PFSK-1 (cell line): Measurements from ENCODE around the gene RNF223.

ENCODE experiments used
- FOXP2 ChIP-seq: optimal IDR thresholded peaks from 2 replicates; pipeline ENCODE3; 2011; ENCODE audit warnings: borderline replicate concordance, control low read depth, inconsistent platforms; ENCODE audit not compliant: insufficient read depth; ENCODE audit errors: extremely low read length, extremely low read depth
- POLR2AphosphoS5 ChIP-seq: IDR thresholded peaks from 2 replicates; pipeline ENCODE4 v1.6.1; 2012; ENCODE audit warnings: low read depth, mild to moderate bottlenecking, control low read depth, low read length, moderate library complexity
- REST ChIP-seq, 2 experiments: IDR thresholded peaks; 2 replicates each; pipeline versions ENCODE4 v1.6.1 to v1.8.0; 2011 to 2012; ENCODE audit warnings: low read depth in 2 of 2, low read length in 2 of 2, control low read depth in 1 of 2, inconsistent platforms in 1 of 2, mild to moderate bottlenecking in 1 of 2, moderate library complexity in 1 of 2; ENCODE audit not compliant: insufficient read depth in 1 of 2
- SIN3A ChIP-seq: IDR thresholded peaks from 2 replicates; pipeline ENCODE4 v1.6.1; 2012; ENCODE audit warnings: mild to moderate bottlenecking, low read length, moderate library complexity, borderline replicate concordance; ENCODE audit not compliant: insufficient read depth
- TAF1 ChIP-seq: IDR thresholded peaks from 2 replicates; pipeline ENCODE4 v1.6.1; 2012; ENCODE audit warnings: low read length, control low read depth, borderline replicate concordance; ENCODE audit not compliant: insufficient read depth

Gene RNF223

GRCh38 chr1:1092894-1093609 is 18.9 kb upstream of the RNF223 start:
- no peak for TF ChIP-seq FOXP2
- TF ChIP-seq TAF1: no peak
- TF ChIP-seq SIN3A: no peak

GRCh38 chr1:1092149-1092855 is 18.2 kb upstream of the RNF223 start:
- TF ChIP-seq POLR2AphosphoS5: no peak
- no peak for TF ChIP-seq FOXP2
- TF ChIP-seq REST (IDR thresholded peaks at IDR 0.05; ENCODE audit: insufficient read depth in 1 of 2, low read depth in 2 of 2, low read length in 2 of 2): no peak
- TF ChIP-seq TAF1: no peak

GRCh38 chr1:1091344-1092148 is 17.4 kb upstream of the RNF223 start:
- TF ChIP-seq SIN3A (no peak), FOXP2 (no peak), REST (IDR thresholded peaks at IDR 0.05; ENCODE audit: insufficient read depth in 1 of 2, low read depth in 2 of 2, low read length in 2 of 2) (no peak), POLR2AphosphoS5 (no peak), TAF1 (no peak)

GRCh38 chr1:1090424-1091343 is 16.6 kb upstream of the RNF223 start:
- TF ChIP-seq POLR2AphosphoS5 (no peak), FOXP2 (no peak), TAF1 (no peak), SIN3A (no peak), REST (IDR thresholded peaks at IDR 0.05; ENCODE audit: insufficient read depth in 1 of 2, low read depth in 2 of 2, low read length in 2 of 2) (no peak)
